Measurements from ENCODE around the gene PATJ. TPM values are rescaled to one million over a fixed set of nuclear protein-coding genes. Genes with fewer than 3 reads are reported as not detected.

The PATJ gene
- total RNA-seq, 1 experiment from 2014 or later: 28.7 TPM

DNA sequence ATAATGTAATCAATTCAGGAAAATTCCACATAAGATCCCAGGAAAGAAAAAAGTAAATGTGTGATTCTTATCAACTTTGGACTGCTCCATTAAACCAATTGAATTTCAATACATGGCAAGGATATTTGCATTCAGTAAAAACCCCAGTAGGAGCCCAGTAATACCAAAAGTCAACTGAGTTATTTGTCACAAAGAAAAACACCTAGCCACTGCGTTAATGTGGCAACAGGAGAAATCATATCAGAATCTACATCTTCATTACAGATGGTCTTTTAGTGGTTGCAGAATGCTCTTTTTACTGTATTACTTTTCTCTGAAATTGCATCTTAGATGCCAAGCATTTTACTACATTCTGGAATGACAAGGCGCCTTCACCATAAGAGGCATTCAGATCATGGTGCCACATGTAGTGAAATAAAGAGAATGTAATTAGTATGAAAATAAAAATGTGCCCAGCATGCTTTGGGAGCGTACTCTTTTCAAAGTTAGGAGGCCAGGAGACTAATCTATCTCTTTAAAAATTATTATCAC, 180.7 kb downstream of the PATJ start:
- Histone ChIP-seq H3K27ac (ENCODE audit: low read length) (no peak overlapping the region), H3K36me3 (ENCODE audit: low read depth, low read length) (peaks cover 5% of the 10 kb centered on the region; the same call in 1 of the 2 replicates), H3K4me3 (ENCODE audit: low read length) (no peak overlapping the region), H3K4me1 (ENCODE audit: insufficient read depth, low read length) (peaks cover 20% of the 10 kb centered on the region), H3K4me2 (ENCODE audit: low read length) (no peak overlapping the region), H3K9me3 (ENCODE audit: low read length) (no peaks in the 10 kb centered on the region), H3F3A (ENCODE audit: low read length, unreplicated experiment) (no peaks in the 10 kb centered on the region), H4K20me1 (ENCODE audit: low read length) (no peaks in the 10 kb centered on the region), H3K79me2 (ENCODE audit: low read length) (no peaks in the 10 kb centered on the region), H3K9ac (ENCODE audit: low read length) (no peak overlapping the region), H2AFZ (ENCODE audit: low read length) (no peak overlapping the region), H3K27me3 (ENCODE audit: low read length) (no peaks in the 10 kb centered on the region), H3K9me2 (replicated peaks; ENCODE audit: low read length) (no peaks in the 10 kb centered on the region)
- no TSS peak for BruUV-seq (replicated peaks)
- TF ChIP-seq EZH2 (IDR thresholded peaks at IDR 0.05; ENCODE audit: low read length, unreplicated experiment) (no peak), EZH2phosphoT487 (IDR thresholded peaks at IDR 0.05; ENCODE audit: borderline replicate concordance, low read length) (no peak)
- TF ChIP-seq, protein P1, sequence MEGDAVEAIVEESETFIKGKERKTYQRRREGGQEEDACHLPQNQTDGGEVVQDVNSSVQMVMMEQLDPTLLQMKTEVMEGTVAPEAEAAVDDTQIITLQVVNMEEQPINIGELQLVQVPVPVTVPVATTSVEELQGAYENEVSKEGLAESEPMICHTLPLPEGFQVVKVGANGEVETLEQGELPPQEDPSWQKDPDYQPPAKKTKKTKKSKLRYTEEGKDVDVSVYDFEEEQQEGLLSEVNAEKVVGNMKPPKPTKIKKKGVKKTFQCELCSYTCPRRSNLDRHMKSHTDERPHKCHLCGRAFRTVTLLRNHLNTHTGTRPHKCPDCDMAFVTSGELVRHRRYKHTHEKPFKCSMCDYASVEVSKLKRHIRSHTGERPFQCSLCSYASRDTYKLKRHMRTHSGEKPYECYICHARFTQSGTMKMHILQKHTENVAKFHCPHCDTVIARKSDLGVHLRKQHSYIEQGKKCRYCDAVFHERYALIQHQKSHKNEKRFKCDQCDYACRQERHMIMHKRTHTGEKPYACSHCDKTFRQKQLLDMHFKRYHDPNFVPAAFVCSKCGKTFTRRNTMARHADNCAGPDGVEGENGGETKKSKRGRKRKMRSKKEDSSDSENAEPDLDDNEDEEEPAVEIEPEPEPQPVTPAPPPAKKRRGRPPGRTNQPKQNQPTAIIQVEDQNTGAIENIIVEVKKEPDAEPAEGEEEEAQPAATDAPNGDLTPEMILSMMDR (conservative IDR thresholded peaks at IDR 0.05; ENCODE audit: low read depth, low read length): no peak
- intact Hi-C loops (cut with micrococcal nuclease): no loop called here
- ChIA-PET CTCF (no interaction called here), POLR2A (ENCODE audit: unreplicated experiment) (no interaction called here)
- ATAC-seq (no peak), DNase-seq (no peak)

DNA sequence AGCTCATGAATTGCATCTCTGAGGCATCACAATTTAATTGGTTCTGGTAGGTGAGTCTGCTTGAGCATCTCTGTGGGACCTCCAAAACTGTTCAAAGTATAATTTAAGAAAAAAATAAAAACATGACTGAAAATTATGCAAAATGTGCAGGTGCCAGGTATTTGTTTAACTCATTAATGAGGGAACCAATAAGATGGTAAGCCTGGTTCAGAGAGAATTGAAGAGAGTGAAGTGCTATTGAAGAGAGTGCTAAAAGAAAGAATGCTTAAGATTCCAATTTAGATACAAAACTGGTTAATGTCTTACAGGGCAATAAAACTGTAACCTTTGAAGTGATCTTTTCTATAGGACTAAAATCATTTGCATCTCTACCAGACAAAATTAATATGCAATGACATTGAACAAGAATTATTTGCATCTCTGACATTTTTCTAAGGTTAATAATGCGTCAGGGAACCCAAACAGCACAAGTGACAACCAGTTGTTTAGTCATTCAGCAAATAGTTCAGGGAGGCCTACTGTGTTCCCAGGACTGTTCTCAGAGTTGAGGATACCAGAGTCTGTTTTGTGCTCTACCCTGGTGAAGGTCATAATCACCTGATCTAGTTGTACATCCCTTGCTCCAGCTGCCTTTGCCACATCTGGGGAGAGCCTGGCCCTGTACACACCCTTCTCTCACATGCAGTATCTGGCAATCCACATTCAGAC, 183.5 kb downstream of the PATJ start:
- no peak overlapping the region for H3K4me3 ChIP-seq (ENCODE audit: low read length)
- 0 out of 2 replicates have a peak overlapping the region, but pooled peaks have one; percentile 1 for H3K27ac ChIP-seq (ENCODE audit: low read length)
- H4K20me1 ChIP-seq (ENCODE audit: low read length): no peaks in the 10 kb centered on the region
- ChIA-PET CTCF (no interaction called here), POLR2A (ENCODE audit: unreplicated experiment) (no interaction called here)
- H3K4me2 ChIP-seq (ENCODE audit: low read length): no peak overlapping the region
- TF ChIP-seq EZH2 (IDR thresholded peaks at IDR 0.05; ENCODE audit: low read length, unreplicated experiment) (no peak), EZH2phosphoT487 (IDR thresholded peaks at IDR 0.05; ENCODE audit: borderline replicate concordance, low read length) (no peak)
- TF ChIP-seq, protein P1 (conservative IDR thresholded peaks at IDR 0.05; ENCODE audit: low read depth, low read length): no peak
- H3K9ac ChIP-seq (ENCODE audit: low read length): no peak overlapping the region
- no peaks in the 10 kb centered on the region for H3K9me3 ChIP-seq (ENCODE audit: low read length)
- no peaks in the 10 kb centered on the region for H3K9me2 ChIP-seq (replicated peaks; ENCODE audit: low read length)
- peaks cover 20% of the 10 kb centered on the region for H3K4me1 ChIP-seq (ENCODE audit: insufficient read depth, low read length)
- no peak overlapping the region for H2AFZ ChIP-seq (ENCODE audit: low read length)
- intact Hi-C loops (cut with micrococcal nuclease): no loop called here
- peak; percentile 37 for DNase-seq
- no peaks in the 10 kb centered on the region for H3K79me2 ChIP-seq (ENCODE audit: low read length)
- H3F3A ChIP-seq (ENCODE audit: low read length, unreplicated experiment): no peaks in the 10 kb centered on the region
- no peaks in the 10 kb centered on the region for H3K27me3 ChIP-seq (ENCODE audit: low read length)
- peak; percentile 70 for ATAC-seq
- peaks cover 9% of the 10 kb centered on the region; the same call in 1 of the 2 replicates for H3K36me3 ChIP-seq (ENCODE audit: low read depth, low read length)
- BruUV-seq (replicated peaks): no TSS peak

DNA sequence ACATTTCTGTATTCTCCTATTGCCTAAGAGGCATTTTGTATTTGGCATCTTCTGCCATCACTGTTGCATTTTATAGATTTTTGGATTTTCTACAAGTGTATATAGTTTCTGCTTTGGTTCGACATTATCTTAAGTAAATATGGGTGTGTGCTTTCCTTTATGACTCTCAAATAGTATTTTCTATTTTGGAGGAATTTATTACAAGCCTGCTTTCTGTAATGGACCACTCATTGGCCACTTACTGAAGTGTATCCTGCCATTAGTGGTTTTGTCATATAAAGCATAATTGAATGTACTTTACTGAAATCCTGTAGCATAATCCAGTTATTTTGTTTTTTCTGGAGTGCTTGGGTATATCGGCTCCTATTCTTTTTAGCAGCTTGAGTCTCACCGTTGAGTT, 184.3 kb downstream of the PATJ start:
- Histone ChIP-seq H3K27ac (ENCODE audit: low read length) (0 out of 2 replicates have a peak overlapping the region, but pooled peaks have one; percentile 1), H2AFZ (ENCODE audit: low read length) (no peak overlapping the region), H3K4me3 (ENCODE audit: low read length) (no peak overlapping the region), H3K36me3 (ENCODE audit: low read depth, low read length) (peaks cover 9% of the 10 kb centered on the region; the same call in 1 of the 2 replicates), H4K20me1 (ENCODE audit: low read length) (no peaks in the 10 kb centered on the region), H3K9me3 (ENCODE audit: low read length) (no peaks in the 10 kb centered on the region), H3K4me1 (ENCODE audit: insufficient read depth, low read length) (peaks cover 20% of the 10 kb centered on the region), H3K4me2 (ENCODE audit: low read length) (no peak overlapping the region), H3K9ac (ENCODE audit: low read length) (no peak overlapping the region), H3K79me2 (ENCODE audit: low read length) (no peaks in the 10 kb centered on the region), H3K9me2 (replicated peaks; ENCODE audit: low read length) (no peaks in the 10 kb centered on the region), H3K27me3 (ENCODE audit: low read length) (no peaks in the 10 kb centered on the region), H3F3A (ENCODE audit: low read length, unreplicated experiment) (no peaks in the 10 kb centered on the region)
- BruUV-seq (replicated peaks): no TSS peak
- TF ChIP-seq, protein P1 (conservative IDR thresholded peaks at IDR 0.05; ENCODE audit: low read depth, low read length): no peak
- no peak for TF ChIP-seq EZH2phosphoT487 (IDR thresholded peaks at IDR 0.05; ENCODE audit: borderline replicate concordance, low read length)
- DNase-seq (peak; percentile 4), ATAC-seq (peak; percentile 76)
- intact Hi-C loops (cut with micrococcal nuclease): no loop called here
- CTCF ChIA-PET: no interaction called here
- POLR2A ChIA-PET (ENCODE audit: unreplicated experiment): no interaction called here
